ENCODE measurements around the gene KHDRBS2. TPM values are rescaled to one million over a fixed set of nuclear protein-coding genes. Genes with fewer than 3 reads are reported as not detected.

KHDRBS2 gene
- total RNA-seq, 1 donor from 2014 or later: 0.17 TPM

- no peaks in the 10 kb centered on the region for H3K27me3 ChIP-seq (ENCODE audit: control insufficient read depth, insufficient read depth, low read length)
- H3K36me3 ChIP-seq (ENCODE audit: control insufficient read depth, insufficient read depth, low read length): no peaks in the 10 kb centered on the region
- H3K4me3 ChIP-seq (ENCODE audit: low read depth, low read length): no peak overlapping the region
- no peak for DNase-seq (ENCODE audit: low read depth)
- TF ChIP-seq CTCF (IDR thresholded peaks at IDR 0.05; ENCODE audit: insufficient read depth, low read length, poor library complexity, severe bottlenecking): no peak
These were observed 574.2 kb downstream of the KHDRBS2 start for GRCh38 chr6:61711849-61712248.

DNA sequence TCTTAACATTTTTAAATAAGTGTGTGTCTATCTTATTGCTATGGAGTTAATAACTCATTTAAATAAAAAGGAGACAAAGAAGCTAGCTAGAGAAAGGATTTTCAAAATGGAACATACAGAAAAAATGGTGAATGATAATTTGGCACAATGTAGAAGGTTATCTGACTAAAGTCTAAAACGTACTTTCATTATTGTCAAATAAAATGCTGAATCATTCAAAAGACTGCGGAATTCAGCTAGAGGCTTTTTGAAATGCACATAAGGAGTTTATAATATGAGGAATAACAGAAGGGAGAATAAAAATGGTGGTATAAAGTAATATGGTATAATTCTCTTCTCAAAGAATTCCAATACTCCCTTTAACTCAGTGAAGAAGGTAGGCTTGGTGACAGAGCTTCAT, 597.9 kb downstream of the KHDRBS2 start:
- no peaks in the 10 kb centered on the region for H3K27me3 ChIP-seq (ENCODE audit: control insufficient read depth, insufficient read depth, low read length)
- H3K36me3 ChIP-seq (ENCODE audit: control insufficient read depth, insufficient read depth, low read length): no peaks in the 10 kb centered on the region
- no peak for DNase-seq (ENCODE audit: low read depth)
- no peak for TF ChIP-seq CTCF (IDR thresholded peaks at IDR 0.05; ENCODE audit: insufficient read depth, low read length, poor library complexity, severe bottlenecking)
- no peak overlapping the region for H3K4me3 ChIP-seq (ENCODE audit: low read depth, low read length)

DNA sequence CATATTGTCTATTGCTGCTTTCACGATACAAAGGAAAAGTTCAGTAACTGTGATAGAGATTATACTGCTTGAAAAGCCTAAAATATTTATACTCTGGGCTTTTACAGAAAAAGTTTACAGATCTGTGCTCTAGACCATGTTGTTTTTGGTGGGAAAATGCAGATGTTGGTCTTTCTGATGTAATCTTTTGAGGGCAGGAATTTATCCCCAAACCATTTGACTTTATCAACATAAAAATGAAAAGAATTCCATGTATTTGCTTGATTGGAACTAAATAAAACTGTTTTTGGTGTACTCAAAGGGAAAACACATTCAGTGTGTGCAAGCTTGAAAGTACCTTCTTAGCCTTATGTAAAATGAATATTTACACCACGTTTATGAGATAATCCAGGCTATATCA, 603.5 kb downstream of the KHDRBS2 start:
- no peak for TF ChIP-seq CTCF (IDR thresholded peaks at IDR 0.05; ENCODE audit: insufficient read depth, low read length, poor library complexity, severe bottlenecking)
- no peak for DNase-seq (ENCODE audit: low read depth)
- no peaks in the 10 kb centered on the region for H3K27me3 ChIP-seq (ENCODE audit: control insufficient read depth, insufficient read depth, low read length)
- no peaks in the 10 kb centered on the region for H3K36me3 ChIP-seq (ENCODE audit: control insufficient read depth, insufficient read depth, low read length)
- no peak overlapping the region for H3K4me3 ChIP-seq (ENCODE audit: low read depth, low read length)

DNA sequence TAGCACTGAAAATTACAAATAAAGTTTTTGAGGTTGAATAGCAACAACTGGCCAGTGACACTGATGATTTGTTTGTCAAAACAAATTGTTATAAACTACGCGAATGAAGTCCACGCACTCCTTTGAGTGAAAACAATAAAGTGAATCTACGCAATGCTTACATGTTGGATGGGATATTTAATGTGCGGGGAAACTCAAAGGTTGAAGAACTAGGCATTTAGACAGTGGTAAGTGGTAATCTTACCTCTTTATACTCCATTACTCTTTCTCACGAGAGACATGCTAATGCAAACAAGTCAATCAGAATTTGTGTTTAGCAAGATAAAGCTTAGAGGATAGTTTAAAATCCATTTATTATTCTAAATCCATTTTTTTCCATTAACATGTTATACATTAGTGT, 606.4 kb downstream of the KHDRBS2 start:
- DNase-seq (ENCODE audit: low read depth): no peak
- TF ChIP-seq CTCF (IDR thresholded peaks at IDR 0.05; ENCODE audit: insufficient read depth, low read length, poor library complexity, severe bottlenecking): no peak
- no peak overlapping the region for H3K4me3 ChIP-seq (ENCODE audit: low read depth, low read length)
- no peaks in the 10 kb centered on the region for H3K36me3 ChIP-seq (ENCODE audit: control insufficient read depth, insufficient read depth, low read length)
- no peaks in the 10 kb centered on the region for H3K27me3 ChIP-seq (ENCODE audit: control insufficient read depth, insufficient read depth, low read length)

- no peak for DNase-seq (ENCODE audit: low read depth)
- no peaks in the 10 kb centered on the region for H3K27me3 ChIP-seq (ENCODE audit: control insufficient read depth, insufficient read depth, low read length)
- no peaks in the 10 kb centered on the region for H3K36me3 ChIP-seq (ENCODE audit: control insufficient read depth, insufficient read depth, low read length)
- H3K4me3 ChIP-seq (ENCODE audit: low read depth, low read length): no peak overlapping the region
- no peak for TF ChIP-seq CTCF (IDR thresholded peaks at IDR 0.05; ENCODE audit: insufficient read depth, low read length, poor library complexity, severe bottlenecking)
These were observed 610.3 kb downstream of the KHDRBS2 start for GRCh38 chr6:61675734-61676133.

DNA sequence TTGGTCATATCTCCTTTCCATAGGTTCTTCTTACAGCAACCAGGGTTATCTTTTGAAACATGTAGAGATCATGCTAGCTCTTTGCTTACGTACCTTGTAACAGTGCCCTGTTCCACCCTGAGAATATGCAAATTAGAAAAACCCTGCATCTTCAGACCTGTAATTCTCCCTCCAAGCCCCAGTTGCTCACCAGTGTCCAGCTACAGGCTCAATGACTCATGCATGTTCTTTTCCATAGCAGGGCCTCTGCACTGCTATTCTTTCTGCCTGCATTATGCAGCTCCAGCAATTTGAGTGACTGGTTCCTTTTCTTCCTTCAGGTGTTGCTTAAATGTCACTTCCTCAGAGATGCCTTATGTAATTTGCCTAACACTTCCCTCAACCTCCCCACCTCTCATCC, 636.2 kb downstream of the KHDRBS2 start:
- DNase-seq (ENCODE audit: low read depth): no peak
- no peak for TF ChIP-seq CTCF (IDR thresholded peaks at IDR 0.05; ENCODE audit: insufficient read depth, low read length, poor library complexity, severe bottlenecking)
- no peaks in the 10 kb centered on the region for H3K27me3 ChIP-seq (ENCODE audit: control insufficient read depth, insufficient read depth, low read length)
- no peaks in the 10 kb centered on the region for H3K36me3 ChIP-seq (ENCODE audit: control insufficient read depth, insufficient read depth, low read length)
- H3K4me3 ChIP-seq (ENCODE audit: low read depth, low read length): no peak overlapping the region
